Testis (tissue), 3 donors: Measurements from ENCODE around the gene KCNMB1. TPM values are rescaled to one million over a fixed set of nuclear protein-coding genes. Genes with fewer than 3 reads are reported as not detected.

Experiments used
- DNase-seq: peaks from one replicate; pipeline ENCODE4 v3.0.0-alpha.2; 2019
- H3K27ac ChIP-seq, 2 donors: fragments of 200-600 bp; sonication (generic); one replicate each; pipeline ENCODE4 v1.5.1; 2019
- H3K27me3 ChIP-seq: fragments of 200-600 bp; sonication (generic); one replicate; pipeline ENCODE4 v1.5.1; 2019
- H3K36me3 ChIP-seq: fragments of 200-600 bp; sonication (generic); one replicate; pipeline ENCODE4 v1.5.1; 2017; ENCODE audit warnings: low read depth; ENCODE audit errors: missing control alignments
- H3K4me1 ChIP-seq: fragments of 200-600 bp; sonication (generic); one replicate; pipeline ENCODE4 v1.5.1; 2019
- H3K4me3 ChIP-seq, 2 donors: fragments of 200-600 bp; sonication (generic); one replicate each; pipeline ENCODE4 v1.5.1; 2017 to 2019
- H3K9me3 ChIP-seq: fragments of 200-600 bp; sonication (generic); one replicate; pipeline ENCODE4 v1.5.1; 2017
- CTCF ChIP-seq, 3 experiments: fragments of 450-650 bp in 2 of 3; fragments of 200-600 bp in 1 of 3; sonication (generic) in 1 of 3; IDR thresholded peaks; one replicate each; pipeline ENCODE4 v1.5.1; 2016 to 2019; ENCODE audit warnings: antibody characterized with exemption in 3 of 3, mild to moderate bottlenecking in 2 of 3, moderate library complexity in 1 of 3
- POLR2A ChIP-seq: fragments of 450-650 bp; IDR thresholded peaks from one replicate; pipeline ENCODE4 v1.6.1; 2017; ENCODE audit warnings: antibody characterized with exemption, mild to moderate bottlenecking, moderate library complexity
- WGBS, 2 donors: methylation state at CpG; one replicate each; pipeline ENCODE4 v1.1.5; 2018; 5-methylcytosine and 5-hydroxymethylcytosine counted together
- intact Hi-C: fragments of 100-400 bp; cut with DNase I; formaldehyde crosslinking; loops from one replicate; pipeline ENCODE4 v1.15.1; 2023; ENCODE audit warnings: low total_unique reads
- polyA plus RNA-seq: library from polyadenylated mRNA; stranded (reverse); fragments of 350-450 nt; fragmentation: Illumina TruSeq; extraction: RNeasy Lipid Tissue Mini Kit (QIAGEN cat#74804); gene quantifications from one replicate; pipeline ENCODE4 v1.2.3, GENCODE V29; 2014; ENCODE audit warnings: low read depth, low replicate concordance; ENCODE audit not compliant: insufficient read depth
- total RNA-seq, 2 donors: library from RNA; depleted of rRNA; stranded (reverse); fragments of >200 nt; gene quantifications; one replicate each; pipeline ENCODE4 v1.2.3, GENCODE V29; 2016

Gene KCNMB1
- total and polyA plus RNA-seq, 3 donors from 2014 or later, result 2.5 to 4.6 (median 3.1) TPM

DNA sequence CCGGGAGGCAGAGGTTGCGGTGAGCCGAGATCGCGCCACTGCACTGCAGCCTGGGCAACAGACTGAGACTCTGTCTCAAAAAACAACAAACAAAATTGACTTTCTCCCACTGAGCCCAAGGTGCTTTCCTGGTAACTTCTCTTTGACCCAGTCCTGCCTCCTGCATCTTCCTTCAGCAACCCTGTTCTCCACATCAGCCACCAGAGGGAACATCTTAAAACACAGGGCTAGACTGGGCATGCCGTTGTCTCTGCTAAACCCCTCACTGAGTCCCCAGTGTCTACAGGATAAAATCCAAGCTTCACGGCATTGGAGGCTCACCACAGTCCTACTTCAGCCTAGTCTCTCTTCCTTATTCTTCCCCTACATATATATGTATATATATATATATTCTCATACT is 39.8 kb upstream of the KCNMB1 start:
- no peak for TF ChIP-seq POLR2A
- peak; percentile 11 to 19 (median 13) for TF ChIP-seq CTCF (IDR thresholded peaks at IDR 0.05)
- WGBS, 2 donors, result 73 to 86% methylated on average over 7 of the region's 7 CpGs
- H3K27me3 ChIP-seq, result no peaks in the 10 kb centered on the region

DNA sequence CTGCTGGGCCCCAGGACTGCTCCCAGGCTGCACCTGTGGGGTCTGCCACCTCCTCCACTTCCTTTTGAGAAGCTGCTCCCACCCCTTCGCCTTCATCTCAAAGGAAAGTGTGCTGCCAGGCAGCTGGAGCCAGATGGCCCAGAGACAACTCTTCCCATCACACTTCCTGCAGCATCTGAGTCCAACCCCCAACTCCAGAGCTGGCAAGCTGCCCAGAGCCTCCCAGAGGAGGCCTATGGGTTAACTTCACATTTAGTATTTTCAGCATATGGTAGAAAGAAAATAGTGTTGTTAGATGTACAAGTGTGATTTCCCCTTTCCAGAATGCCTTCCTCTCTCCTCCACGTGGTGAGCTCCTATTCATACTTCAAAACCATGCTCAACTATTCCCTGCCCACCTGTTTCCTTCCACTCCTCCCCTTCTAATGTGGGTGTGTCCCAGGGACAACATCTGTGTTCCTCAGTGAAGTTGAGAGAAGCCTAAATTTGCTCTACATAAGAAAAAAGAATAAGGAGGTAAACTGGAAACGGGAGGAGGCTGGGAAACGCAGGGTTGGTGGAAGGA is 38.6 kb upstream of the KCNMB1 start:
- Histone ChIP-seq H3K4me3 (no peak overlapping the region), H3K27ac (no peak overlapping the region), H3K27me3 (no peaks in the 10 kb centered on the region), H3K36me3 (no peaks in the 10 kb centered on the region), H3K9me3 (no peaks in the 10 kb centered on the region), H3K4me1 (peaks cover 18% of the 10 kb centered on the region)
- TF ChIP-seq POLR2A (no peak), CTCF (IDR thresholded peaks at IDR 0.05) (no peak)
- DNase-seq, result no peak
- intact Hi-C loops, result no loop called here
- WGBS, 2 donors, result 40% methylated on average over 4 of the region's 4 CpGs

More for the DNA sequence above, 39.8 kb upstream of the KCNMB1 start:
- no peak overlapping the region for H3K4me3 ChIP-seq
- DNase-seq, result no peak
- H3K36me3 ChIP-seq, result no peaks in the 10 kb centered on the region
- no peak overlapping the region for H3K27ac ChIP-seq
- peaks cover 18% of the 10 kb centered on the region for H3K4me1 ChIP-seq
- intact Hi-C loops, result no loop called here
- no peaks in the 10 kb centered on the region for H3K9me3 ChIP-seq

GRCh38 chr5:170426786-170427185 is 37.6 kb upstream of the KCNMB1 start:
- Histone ChIP-seq H3K4me1 (peaks cover 18% of the 10 kb centered on the region), H3K27ac (no peak overlapping the region), H3K4me3 (no peak overlapping the region), H3K27me3 (no peaks in the 10 kb centered on the region), H3K9me3 (no peaks in the 10 kb centered on the region), H3K36me3 (no peaks in the 10 kb centered on the region)
- DNase-seq, result no peak
- 70 to 84% methylated on average over 6 of the region's 6 CpGs for WGBS, 2 donors
- no peak for TF ChIP-seq CTCF (IDR thresholded peaks at IDR 0.05)
- no peak for TF ChIP-seq POLR2A
- intact Hi-C loops, result no loop called here

DNA sequence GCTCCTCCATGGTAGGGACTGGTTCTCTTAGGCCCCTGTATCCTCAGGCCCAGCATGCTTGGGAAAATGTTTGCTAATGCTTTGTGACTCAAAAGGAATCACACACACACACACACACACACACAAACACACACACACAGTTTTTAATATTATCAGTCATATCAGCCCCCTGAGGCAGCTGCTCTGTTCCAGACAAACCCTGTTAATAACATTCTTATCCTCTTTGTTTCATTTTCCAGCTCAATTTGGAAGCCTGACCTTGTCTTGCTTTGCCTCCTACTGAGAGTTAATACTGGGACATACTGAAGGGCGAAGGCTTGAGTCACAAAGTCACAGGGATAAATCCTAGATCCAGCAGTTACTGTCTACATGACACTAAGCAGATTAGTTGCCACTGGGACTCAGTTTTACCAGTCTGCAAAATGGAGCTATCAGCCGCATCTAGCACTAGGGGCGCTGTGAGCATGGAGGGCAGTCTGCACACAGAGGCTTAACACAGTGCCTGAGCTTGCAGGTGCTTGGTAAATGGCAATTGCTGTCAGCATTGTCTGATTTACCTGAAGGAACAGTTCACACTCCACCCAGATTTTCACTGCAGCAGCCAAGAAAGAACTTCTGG is 37.1 kb upstream of the KCNMB1 start:
- no peaks in the 10 kb centered on the region for H3K36me3 ChIP-seq
- no peak overlapping the region for H3K4me3 ChIP-seq
- no peaks in the 10 kb centered on the region for H3K27me3 ChIP-seq
- DNase-seq, result peak; percentile 23
- no peak overlapping the region for H3K27ac ChIP-seq
- no peaks in the 10 kb centered on the region for H3K9me3 ChIP-seq
- 77 to 82% methylated on average over 3 of the region's 3 CpGs for WGBS, 2 donors
- H3K4me1 ChIP-seq, result peaks cover 18% of the 10 kb centered on the region
- intact Hi-C loops, result no loop called here
- TF ChIP-seq POLR2A, result no peak

GRCh38 chr5:170425731-170426130 is 36.6 kb upstream of the KCNMB1 start:
- WGBS, 2 donors, result 83 to 87% methylated on average over 5 to 6 of the region's 6 CpGs
- H3K27me3 ChIP-seq, result no peaks in the 10 kb centered on the region
- no peak overlapping the region for H3K4me3 ChIP-seq
- no peak for TF ChIP-seq CTCF (IDR thresholded peaks at IDR 0.05)
- H3K9me3 ChIP-seq, result no peaks in the 10 kb centered on the region
- H3K36me3 ChIP-seq, result no peaks in the 10 kb centered on the region
- intact Hi-C loops, result no loop called here
- H3K4me1 ChIP-seq, result peaks cover 18% of the 10 kb centered on the region
- DNase-seq, result no peak
- H3K27ac ChIP-seq, result no peak overlapping the region
